Measurements from ENCODE around the gene ZDHHC14.

Gene ZDHHC14

DNA sequence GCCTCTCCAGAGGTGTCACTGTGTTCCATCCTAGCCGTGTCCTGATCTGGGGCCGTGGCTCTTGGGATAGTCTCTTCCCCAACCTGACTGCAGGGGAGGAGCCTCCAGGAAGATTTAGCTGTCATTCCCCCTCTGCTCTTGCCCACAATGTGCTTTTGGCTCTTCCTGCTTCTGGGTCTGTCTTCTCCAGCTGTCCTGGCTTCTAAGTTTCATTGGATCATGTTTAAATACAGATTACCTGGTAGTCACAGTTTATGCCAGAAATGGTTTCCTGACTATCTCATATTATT is 139.1 kb downstream of the ZDHHC14 start:
- no peak for DNase-seq

- no peak for DNase-seq
These were observed 139.8 kb downstream of the ZDHHC14 start for GRCh38 chr6:157520596-157521361.

DNA sequence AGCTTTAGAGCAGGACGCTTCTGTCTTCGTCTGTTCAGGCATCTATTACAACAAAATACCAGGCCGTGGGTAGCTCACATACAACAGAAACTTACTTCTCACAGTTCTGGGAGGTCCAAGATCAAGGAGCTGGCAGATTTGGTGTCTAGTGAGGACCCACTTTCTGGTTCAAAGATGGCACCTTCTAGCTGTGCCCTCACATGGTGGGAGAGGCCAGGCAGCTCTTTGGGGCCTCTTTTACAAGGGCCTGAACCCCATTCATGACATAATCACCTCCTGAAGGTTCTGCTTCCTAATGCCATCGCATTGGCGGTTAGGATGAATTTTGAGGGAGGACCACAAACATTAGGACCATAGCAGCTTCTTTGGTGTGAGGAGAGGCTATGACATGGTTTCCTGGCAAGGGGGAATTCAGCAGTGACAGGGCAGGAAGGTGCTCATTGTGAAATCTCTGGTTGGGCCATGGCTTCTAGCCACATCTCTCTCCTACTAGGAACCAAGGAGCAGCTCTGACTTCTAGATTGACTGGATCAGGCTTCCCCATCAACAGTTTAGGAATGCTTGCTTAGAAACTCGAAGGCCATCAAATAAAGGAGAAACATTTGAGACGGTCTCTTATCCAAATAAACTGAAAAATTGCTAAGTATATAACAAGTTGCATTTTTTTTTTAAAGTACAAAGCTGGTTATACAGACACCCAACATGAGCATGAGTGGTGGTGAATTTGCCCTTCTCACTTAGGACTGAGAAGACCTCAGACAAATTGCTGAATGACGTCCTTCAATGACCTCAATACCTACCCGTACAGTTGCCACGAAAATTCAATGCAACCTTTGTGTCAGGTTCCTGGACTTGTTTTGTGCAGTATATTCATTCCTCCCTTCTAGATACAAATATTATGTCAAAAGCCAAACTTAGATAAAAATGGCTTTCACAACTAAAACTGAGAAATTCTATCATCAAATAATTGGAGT is 140.7 kb downstream of the ZDHHC14 start:
- no peak for DNase-seq

- DNase-seq, result no peak
These were observed 141.5 kb downstream of the ZDHHC14 start for GRCh38 chr6:157522472-157522871.

DNA sequence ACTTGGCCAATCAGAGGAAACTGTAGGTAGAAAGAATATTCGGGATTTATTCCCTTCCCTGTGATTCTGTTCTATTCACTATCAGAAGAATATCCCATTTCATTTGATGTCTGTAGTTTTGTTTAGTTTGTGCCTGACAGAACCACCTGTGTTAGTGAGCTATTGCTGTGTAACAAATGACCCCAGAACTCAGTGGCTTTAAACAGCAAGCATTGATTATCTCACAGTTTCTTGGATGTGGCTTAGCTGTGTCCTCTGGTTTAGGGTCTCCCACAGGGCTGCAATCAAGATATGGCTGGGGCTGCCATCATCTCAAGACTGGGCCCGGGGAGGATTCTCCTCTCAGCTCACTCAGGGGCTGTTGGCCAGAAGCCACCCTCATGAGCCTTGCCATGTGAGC is 143.7 kb downstream of the ZDHHC14 start:
- DNase-seq, result no peak

GRCh38 chr6:157525292-157525889 is 144.4 kb downstream of the ZDHHC14 start:
- no peak for DNase-seq

- DNase-seq, result no peak
These were observed 145.0 kb downstream of the ZDHHC14 start for GRCh38 chr6:157525918-157526425.

DNA sequence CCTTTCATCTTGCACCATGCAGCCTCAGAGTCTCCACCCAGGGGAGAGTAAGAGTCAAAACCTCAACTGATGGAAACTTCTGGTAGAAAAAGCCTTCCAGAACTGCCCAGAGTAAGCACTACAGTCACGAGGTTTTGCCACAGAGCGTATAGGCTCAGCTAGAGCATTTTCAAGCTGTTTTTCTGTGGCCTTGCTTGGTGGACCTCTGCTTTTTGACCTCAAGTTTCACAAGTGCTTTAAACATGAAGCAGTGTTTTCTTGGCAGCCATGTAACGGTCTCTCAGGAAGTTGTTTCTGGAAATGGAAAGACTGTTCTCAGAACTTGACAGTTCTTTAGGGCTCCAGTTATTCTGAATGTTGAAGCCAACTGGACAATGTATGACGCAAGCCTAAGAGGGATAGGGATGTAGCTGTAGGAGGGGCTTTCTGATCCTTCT is 146.5 kb downstream of the ZDHHC14 start:
- DNase-seq, result no peak

DNA sequence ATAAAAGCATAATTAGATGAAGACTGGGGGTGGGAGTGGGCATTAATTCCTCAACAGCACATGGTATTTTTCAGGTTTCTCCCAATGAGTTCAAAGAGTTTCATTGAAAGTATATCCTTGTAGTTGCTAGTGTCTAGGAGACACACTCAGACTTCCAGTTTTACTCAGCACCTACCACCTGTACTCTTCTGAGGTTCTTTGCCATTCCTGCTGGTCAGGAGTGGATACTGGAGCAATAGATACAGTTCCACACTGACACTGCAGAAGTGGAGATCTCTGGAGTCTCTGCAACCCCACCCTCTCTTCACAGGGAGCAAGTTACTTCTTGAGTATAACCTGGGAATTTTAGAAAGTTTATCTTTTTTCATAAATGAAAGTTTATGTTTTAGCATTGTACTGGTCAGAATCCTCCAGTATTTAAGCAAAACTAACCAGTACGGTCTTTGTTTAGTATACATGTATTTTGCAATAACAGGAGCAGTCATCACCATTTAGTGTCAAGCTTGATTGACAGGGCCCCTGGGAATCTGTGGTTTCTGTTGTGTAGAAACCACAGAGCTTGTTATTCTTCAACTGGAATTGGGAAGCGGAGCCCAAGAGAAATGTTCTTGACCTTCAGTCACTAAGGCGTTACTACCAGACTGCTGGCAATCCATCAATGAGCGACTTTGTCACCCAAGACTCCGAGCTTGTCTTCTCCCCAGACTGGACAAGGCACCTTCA is 148.1 kb downstream of the ZDHHC14 start:
- no peak for DNase-seq

DNA sequence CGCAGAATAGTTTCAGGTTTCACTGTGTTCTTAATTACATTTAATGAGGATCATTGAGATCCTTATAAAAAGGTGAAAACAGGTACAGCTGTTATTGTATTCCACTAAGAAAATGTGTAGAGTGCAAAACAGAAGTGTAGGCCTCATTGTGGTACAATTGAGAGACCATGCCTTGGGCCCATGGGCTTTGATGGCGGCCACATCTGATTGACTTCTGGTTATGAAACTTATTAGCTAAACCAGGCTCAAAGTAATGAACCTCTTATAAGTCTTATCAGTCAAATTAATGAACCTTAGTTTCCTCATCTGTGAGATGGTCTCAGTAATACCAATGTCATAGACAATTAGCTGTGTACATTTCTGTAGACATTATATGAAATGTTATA is 148.7 kb downstream of the ZDHHC14 start:
- DNase-seq, result no peak

GRCh38 chr6:157530126-157530525 is 149.1 kb downstream of the ZDHHC14 start:
- DNase-seq, result no peak

DNA sequence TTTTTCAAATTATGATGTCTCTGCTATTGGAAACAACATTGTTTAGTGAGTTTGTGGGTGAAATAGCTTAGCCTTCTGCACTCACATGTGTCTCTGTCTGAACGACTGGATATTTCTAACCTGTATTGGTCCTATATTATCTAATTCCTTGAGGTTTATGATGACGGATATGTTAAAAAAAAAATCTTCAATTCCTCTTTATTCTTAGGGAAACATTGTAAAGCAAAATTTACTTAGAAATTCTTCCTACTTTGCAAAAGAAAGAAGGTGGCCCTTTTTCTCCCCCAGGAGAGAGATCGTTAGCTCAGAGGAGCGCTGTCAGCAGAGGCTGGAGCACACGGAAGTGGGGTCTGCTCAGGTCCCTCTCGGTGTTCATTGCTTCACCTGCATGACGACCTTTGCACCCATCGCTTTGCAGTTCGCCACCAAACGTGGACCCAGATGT is 149.8 kb downstream of the ZDHHC14 start:
- no peak for DNase-seq

DNA sequence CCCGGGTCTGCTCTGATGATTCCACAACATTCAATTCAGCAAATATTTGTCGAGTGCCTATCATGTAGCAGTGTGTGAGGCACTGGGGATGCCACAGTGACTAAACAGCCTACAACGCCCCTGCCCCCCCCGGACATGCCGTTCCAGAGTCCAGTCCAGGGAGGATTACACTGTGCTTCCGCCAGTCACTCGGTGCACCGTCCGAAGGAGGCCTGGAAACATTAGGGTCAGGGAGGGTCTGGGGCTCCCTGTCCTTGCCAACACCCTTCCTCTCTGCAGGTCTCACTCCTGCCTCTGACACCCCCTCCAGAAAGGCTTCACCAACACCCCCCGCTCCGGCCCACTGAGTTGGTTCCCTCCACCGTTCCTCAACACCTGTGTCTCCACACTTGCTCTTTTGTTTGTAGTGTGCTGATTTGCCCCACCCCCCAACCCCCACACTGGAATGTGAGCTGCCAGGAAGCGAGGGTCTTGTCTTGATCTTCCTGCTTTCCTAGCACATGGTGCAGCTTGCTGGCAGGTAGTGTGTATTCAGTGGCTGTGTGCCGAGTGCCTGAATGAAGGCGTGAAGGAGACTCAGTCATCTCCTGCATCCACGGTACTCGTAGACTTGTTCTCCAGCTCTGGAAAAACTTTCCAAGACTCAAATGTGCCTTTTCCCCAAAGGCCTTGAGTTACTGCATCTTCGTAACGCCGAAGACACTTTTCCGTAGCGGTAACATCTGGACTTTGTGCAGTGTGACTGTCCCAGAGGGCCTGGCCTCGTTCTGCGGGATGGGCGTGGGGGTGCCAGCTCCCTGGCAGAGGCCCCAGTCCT is 150.4 kb downstream of the ZDHHC14 start:
- DNase-seq, result no peak

DNA sequence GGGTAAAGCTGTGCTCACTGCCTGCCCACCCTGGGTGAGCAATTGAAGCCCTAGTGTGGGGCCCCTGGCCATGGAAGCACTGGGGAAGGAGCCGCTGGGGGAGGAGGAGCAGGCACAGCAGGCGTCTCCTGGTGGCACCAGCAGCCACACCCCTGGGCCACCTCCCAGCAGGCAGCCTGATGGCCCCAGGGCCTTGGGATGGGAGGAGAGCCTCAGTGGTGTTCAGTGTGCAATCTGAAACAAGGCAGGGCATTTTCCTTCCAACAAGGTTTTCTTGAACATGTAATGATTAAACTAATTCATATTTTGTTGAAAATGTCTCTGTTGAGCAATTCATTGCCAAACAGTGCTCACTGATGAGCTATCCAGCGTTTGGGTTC is 151.0 kb downstream of the ZDHHC14 start:
- DNase-seq, result no peak

DNA sequence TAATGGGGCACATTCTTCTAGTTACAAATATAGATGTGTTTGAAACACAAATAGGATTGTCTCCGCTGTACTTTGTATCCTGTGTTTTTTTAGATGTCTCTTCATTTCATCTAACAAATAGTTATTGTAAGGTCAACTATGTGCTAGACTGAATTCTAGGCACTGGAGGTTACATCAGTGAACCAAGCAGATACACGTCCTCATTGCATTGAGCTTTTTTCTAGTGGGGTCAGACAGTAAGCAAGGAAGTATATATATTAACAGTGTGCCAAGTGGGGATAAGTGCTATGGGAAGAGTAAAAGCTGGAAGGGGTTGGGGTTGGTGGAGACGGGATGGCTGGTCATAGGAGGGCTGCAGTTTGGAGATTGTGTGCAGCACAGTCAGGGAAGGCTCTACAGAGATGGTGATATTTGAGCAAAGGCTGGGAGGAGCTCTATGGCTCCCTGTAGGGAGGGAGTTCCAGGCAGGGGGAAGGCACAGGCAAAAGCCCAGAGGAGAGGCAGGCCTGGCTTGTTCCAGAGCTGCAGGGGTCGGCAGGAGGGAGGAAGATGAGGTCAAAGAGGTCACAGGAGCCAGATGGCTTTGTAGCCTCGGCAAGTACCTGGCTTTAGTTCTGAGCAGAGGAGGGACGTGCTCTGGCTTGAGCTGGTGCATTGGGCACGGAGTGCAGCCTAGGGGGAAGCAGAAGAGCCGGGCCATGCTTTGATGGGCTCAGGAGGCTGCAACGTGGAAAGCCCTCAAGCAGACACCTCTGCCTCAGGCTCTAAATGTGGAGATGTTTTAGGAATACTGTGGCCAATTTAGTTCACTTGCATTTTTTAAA is 152.3 kb downstream of the ZDHHC14 start:
- no peak for DNase-seq

DNA sequence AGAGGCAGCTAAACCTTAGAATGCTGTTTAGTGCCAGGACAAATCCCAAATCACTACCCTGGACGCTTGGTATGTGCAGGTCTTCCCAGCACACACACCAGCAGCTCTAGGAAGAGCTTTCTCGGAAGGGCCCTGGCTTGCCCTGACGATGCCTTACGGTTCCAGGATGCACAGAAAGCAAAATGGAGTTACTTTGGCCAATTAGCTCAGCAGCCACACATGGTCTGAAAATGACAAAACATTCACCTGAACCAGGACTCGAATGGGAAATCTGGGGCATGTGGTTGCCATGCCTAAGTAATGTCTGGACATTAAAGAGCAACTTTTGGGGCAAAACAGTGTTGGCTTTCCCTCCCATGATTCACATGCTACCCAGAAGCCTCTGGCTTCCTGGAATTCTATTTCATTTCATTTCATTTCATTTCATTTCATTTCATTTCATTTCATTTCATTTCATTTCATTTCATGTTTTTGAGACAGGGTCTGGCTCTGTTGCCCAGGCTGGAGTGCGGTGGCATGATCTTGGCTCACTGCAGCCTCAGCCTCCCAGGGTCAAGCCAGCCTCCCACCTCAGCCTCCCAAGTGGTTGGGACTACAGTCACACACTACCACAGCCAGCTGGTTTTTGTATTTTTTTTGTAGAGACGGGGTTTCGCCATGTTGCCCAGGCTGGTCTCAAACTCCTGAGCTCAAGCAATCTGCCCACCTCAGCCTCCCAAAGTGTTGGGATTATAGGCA is 153.3 kb downstream of the ZDHHC14 start:
- DNase-seq, result no peak

DNA sequence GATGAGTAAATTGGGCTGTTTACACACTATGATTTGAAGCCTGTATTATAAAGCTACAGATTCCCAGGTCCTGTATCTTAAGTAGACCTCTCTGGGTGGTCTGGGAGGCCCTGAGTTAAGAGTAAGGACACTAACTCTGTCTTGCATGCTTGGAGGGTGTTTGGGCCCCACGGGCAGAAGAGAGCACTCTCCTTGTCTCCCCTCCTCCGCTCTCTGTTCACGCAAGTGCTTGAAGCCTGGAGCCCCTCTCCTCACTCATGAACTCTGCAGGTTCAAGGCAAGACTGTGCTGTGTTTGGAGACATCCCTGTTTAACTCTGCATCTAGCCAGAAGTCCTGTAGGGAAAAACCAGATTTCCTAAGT is 154.0 kb downstream of the ZDHHC14 start:
- DNase-seq, result no peak

DNA sequence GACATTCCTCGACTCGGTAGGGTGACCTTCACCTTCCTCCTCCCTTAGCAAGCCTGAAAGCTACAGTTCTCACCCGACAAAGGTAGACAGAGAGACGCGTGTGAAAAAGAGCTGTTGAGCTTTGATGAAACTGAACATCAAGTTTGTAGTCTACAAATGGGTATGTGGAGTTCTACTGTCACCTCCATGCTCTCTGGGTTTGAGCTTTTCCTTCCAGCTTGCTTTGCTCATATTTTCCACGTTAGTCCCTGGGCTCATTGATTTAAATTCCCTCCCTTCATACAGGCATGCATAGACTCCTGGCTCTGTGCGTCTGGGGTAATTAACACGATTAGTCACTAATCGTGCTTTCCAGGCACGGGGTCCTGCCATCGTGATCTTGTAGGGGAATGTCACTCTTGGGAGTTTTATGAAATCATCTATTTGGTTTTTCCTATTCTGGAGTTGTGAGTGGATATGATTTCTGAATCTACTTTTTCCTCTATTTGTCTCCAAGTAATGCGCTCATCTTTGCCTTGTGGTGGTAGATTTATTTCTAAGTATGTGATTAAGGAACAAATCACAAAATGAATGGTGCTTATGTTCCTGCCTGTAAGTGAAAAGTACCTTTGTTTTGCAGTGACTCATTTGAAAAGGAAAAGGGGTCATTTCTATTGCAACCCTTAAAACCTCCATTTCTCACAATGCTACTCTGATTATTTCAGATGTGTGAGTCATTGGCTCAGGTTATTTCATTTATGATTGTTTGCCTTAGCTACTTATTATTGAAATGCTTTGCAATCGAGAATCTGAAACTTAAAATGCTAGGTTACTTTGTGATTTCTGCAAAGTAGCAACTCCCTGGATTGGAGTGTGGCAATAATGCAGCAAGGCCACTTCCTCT is 154.6 kb downstream of the ZDHHC14 start:
- DNase-seq, result no peak

DNA sequence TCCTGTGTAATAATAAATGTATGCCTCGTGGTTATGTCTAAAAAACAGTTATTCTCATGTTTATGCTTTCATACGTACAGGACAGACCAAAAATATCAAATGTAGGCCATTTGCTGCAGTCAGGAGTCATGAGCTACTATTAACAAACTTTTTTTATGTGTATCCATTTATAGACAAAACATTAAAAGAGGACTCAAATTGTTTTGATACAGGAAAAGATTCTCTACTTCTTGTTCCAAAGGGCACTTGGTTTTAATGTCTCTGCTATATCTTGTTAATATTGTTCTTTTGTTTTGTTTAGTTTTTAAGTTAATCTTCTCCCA is 155.2 kb downstream of the ZDHHC14 start:
- DNase-seq, result no peak

All from activated T-cell treated with anti-CD3 and anti-CD28 coated beads, Interleukin-2, amount 50 U/mL, for 48 hours (primary cell).